Mesendoderm (in vitro differentiated cells): ENCODE results near the gene CHST11.
A peak's percentile ranks its signal among the peaks of the same experiment; 100 is the strongest.

Experiments
- DNase-seq: peaks from one replicate; pipeline ENCODE4 v3.0.0; 2013
- H2AK5ac ChIP-seq: 2 replicates; pipeline ENCODE4 v1.6.1; 2013; ENCODE audit warnings: low read length, inconsistent platforms
- H2BK120ac ChIP-seq: 2 replicates; pipeline ENCODE4 v1.6.1; 2013; ENCODE audit warnings: low read depth, mild to moderate bottlenecking, low read length, moderate library complexity, mixed read lengths
- H2BK15ac ChIP-seq: replicated peaks from 2 replicates; pipeline ENCODE4 v1.6.1; 2013; ENCODE audit warnings: low read depth, mild to moderate bottlenecking, moderate library complexity
- H2BK5ac ChIP-seq: 2 replicates; pipeline ENCODE4 v1.6.1; 2013; ENCODE audit warnings: low read length, inconsistent platforms
- H3K18ac ChIP-seq: 2 replicates; pipeline ENCODE4 v1.6.1; 2013; ENCODE audit warnings: mild to moderate bottlenecking, low read length, mixed read lengths
- H3K23ac ChIP-seq: one replicate; pipeline ENCODE4 v1.6.1; 2013; ENCODE audit warnings: low read length
- H3K27ac ChIP-seq: 2 replicates; pipeline ENCODE4 v1.5.1; 2013; ENCODE audit warnings: low read depth, mild to moderate bottlenecking, inconsistent platforms, low read length, moderate library complexity
- H3K27me3 ChIP-seq: 2 replicates; pipeline ENCODE4 v1.6.1; 2013; ENCODE audit warnings: low read length, control low read depth, mild to moderate bottlenecking, inconsistent platforms; ENCODE audit not compliant: insufficient read depth, poor library complexity
- H3K36me3 ChIP-seq: 2 replicates; pipeline ENCODE4 v1.6.1; 2013; ENCODE audit warnings: low read length, inconsistent platforms; ENCODE audit not compliant: control insufficient read depth, insufficient read depth
- H3K4ac ChIP-seq: one replicate; pipeline ENCODE4 v1.6.1; 2013; ENCODE audit warnings: low read depth, mild to moderate bottlenecking, low read length, moderate library complexity
- H3K4me1 ChIP-seq: 2 replicates; pipeline ENCODE4 v1.6.1; 2013; ENCODE audit warnings: low read depth, low read length, inconsistent platforms; ENCODE audit not compliant: control insufficient read depth
- H3K4me2 ChIP-seq: 2 replicates; pipeline ENCODE4 v1.6.1; 2013; ENCODE audit warnings: low read length
- H3K4me3 ChIP-seq: 2 replicates; pipeline ENCODE4 v1.5.1; 2013; ENCODE audit warnings: mild to moderate bottlenecking, low read length
- H3K56ac ChIP-seq: one replicate; pipeline ENCODE4 v1.6.1; 2013; ENCODE audit warnings: low read length
- H3K79me1 ChIP-seq: 2 replicates; pipeline ENCODE4 v1.6.1; 2013; ENCODE audit warnings: low read length, inconsistent platforms
- H3K79me2 ChIP-seq: 2 replicates; pipeline ENCODE4 v1.6.1; 2013; ENCODE audit warnings: mild to moderate bottlenecking, low read length; ENCODE audit not compliant: control insufficient read depth, insufficient read depth
- H3K9ac ChIP-seq: 2 replicates; pipeline ENCODE4 v1.6.1; 2013; ENCODE audit warnings: low read length, inconsistent platforms
- H4K5ac ChIP-seq: one replicate; pipeline ENCODE4 v1.6.1; 2013; ENCODE audit warnings: low read length
- H4K8ac ChIP-seq: one replicate; pipeline ENCODE4 v1.6.1; 2013; ENCODE audit warnings: low read depth, mild to moderate bottlenecking, control low read depth, low read length, moderate library complexity
- WGBS: extraction: QIAGEN DNeasy Blood & Tissue Kit; methylation state at CpG from one replicate; pipeline ENCODE4 v1.1.7; 2013; ENCODE audit warnings: low lambda C conversion rate, missing lambda C conversion rate; ENCODE audit not compliant: insufficient coverage; ENCODE audit errors: extremely low coverage; 5-methylcytosine and 5-hydroxymethylcytosine counted together

CHST11 gene

GRCh38 chr12:104581005-104581570 lies 124.3 kb downstream of the CHST11 start:
- peaks cover 22% of the 10 kb centered on the region for H3K4me1 ChIP-seq
- peaks cover 2% of the 10 kb centered on the region for H3K79me1 ChIP-seq
- no peak overlapping the region for H4K8ac ChIP-seq
- H3K18ac ChIP-seq, result no peak overlapping the region
- no peak overlapping the region for H2AK5ac ChIP-seq
- H3K23ac ChIP-seq, result no peak overlapping the region
- WGBS, result no CpG with 5 or more reads among the region's 2 CpGs
- H3K56ac ChIP-seq, result no peak overlapping the region
- DNase-seq, result no peak
- no peak overlapping the region for H2BK120ac ChIP-seq
- no peak overlapping the region for H3K4me3 ChIP-seq
- H3K4me2 ChIP-seq, result no peak overlapping the region
- no peak overlapping the region for H3K4ac ChIP-seq
- H3K27me3 ChIP-seq, result no peaks in the 10 kb centered on the region
- H3K79me2 ChIP-seq, result no peaks in the 10 kb centered on the region
- H2BK5ac ChIP-seq, result no peak overlapping the region
- H2BK15ac ChIP-seq, result no peak overlapping the region
- H3K9ac ChIP-seq, result no peak overlapping the region
- peak overlapping the region; percentile 54 for H4K5ac ChIP-seq
- H3K36me3 ChIP-seq, result no peaks in the 10 kb centered on the region
- no peak overlapping the region for H3K27ac ChIP-seq

- Histone ChIP-seq H3K4me2 (no peak overlapping the region), H3K79me2 (no peaks in the 10 kb centered on the region), H2BK120ac (no peak overlapping the region), H3K4me3 (no peak overlapping the region), H3K23ac (no peak overlapping the region), H3K4ac (no peak overlapping the region), H3K56ac (no peak overlapping the region), H4K5ac (no peak overlapping the region), H3K27me3 (no peaks in the 10 kb centered on the region), H3K27ac (no peak overlapping the region), H3K4me1 (peaks cover 17% of the 10 kb centered on the region), H3K79me1 (peaks cover 2% of the 10 kb centered on the region), H3K18ac (no peak overlapping the region), H2BK5ac (no peak overlapping the region), H3K9ac (no peak overlapping the region), H4K8ac (no peak overlapping the region), H2AK5ac (no peak overlapping the region), H3K36me3 (no peaks in the 10 kb centered on the region), H2BK15ac (no peak overlapping the region)
- no CpG with 5 or more reads among the region's 4 CpGs for WGBS
- DNase-seq, result no peak
These were observed 126.0 kb downstream of the CHST11 start for GRCh38 chr12:104582739-104583138.

DNA sequence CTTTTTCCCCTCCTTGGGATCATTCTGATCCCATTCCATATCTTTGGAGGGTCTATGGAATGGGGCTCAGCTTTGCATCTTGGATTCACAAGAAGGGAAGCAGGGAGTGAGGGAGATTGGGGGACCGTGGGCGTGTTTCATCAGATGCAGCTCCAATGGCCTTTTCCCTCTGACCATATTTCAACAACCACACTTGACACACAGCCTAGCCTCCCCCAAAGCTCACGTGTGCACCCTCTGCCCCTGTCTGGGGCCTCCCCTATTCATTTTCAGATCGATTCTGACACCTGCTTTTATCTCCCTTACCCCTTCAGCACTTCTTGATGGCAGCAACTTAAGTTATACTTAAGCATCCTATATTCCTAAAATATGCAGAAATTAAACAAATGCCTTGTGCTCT lies 126.6 kb downstream of the CHST11 start:
- no peak overlapping the region for H3K23ac ChIP-seq
- H3K18ac ChIP-seq, result no peak overlapping the region
- no peak overlapping the region for H2BK120ac ChIP-seq
- H3K27ac ChIP-seq, result no peak overlapping the region
- peaks cover 2% of the 10 kb centered on the region for H3K79me1 ChIP-seq
- no peak overlapping the region for H3K9ac ChIP-seq
- no peak for DNase-seq
- no peaks in the 10 kb centered on the region for H3K36me3 ChIP-seq
- H4K5ac ChIP-seq, result no peak overlapping the region
- H3K4ac ChIP-seq, result no peak overlapping the region
- H3K27me3 ChIP-seq, result no peaks in the 10 kb centered on the region
- H3K79me2 ChIP-seq, result no peaks in the 10 kb centered on the region
- H3K56ac ChIP-seq, result no peak overlapping the region
- WGBS, result no CpG with 5 or more reads among the region's 4 CpGs
- H3K4me1 ChIP-seq, result peaks cover 12% of the 10 kb centered on the region
- H3K4me3 ChIP-seq, result no peak overlapping the region
- H4K8ac ChIP-seq, result no peak overlapping the region
- no peak overlapping the region for H2AK5ac ChIP-seq
- H2BK15ac ChIP-seq, result no peak overlapping the region
- H3K4me2 ChIP-seq, result no peak overlapping the region
- no peak overlapping the region for H2BK5ac ChIP-seq

- no peak overlapping the region for H4K5ac ChIP-seq
- H3K18ac ChIP-seq, result no peak overlapping the region
- H3K4me1 ChIP-seq, result no peaks in the 10 kb centered on the region
- WGBS, result no CpG with 5 or more reads among the region's 4 CpGs
- H3K4me2 ChIP-seq, result no peak overlapping the region
- no peak overlapping the region for H2AK5ac ChIP-seq
- no peak overlapping the region for H2BK15ac ChIP-seq
- no peak overlapping the region for H3K23ac ChIP-seq
- H2BK5ac ChIP-seq, result no peak overlapping the region
- H4K8ac ChIP-seq, result no peak overlapping the region
- H3K27ac ChIP-seq, result no peak overlapping the region
- H3K9ac ChIP-seq, result no peak overlapping the region
- DNase-seq, result no peak
- H3K4me3 ChIP-seq, result no peak overlapping the region
- H3K27me3 ChIP-seq, result no peaks in the 10 kb centered on the region
- no peak overlapping the region for H3K4ac ChIP-seq
- H3K36me3 ChIP-seq, result no peaks in the 10 kb centered on the region
- H3K79me1 ChIP-seq, result peaks cover 2% of the 10 kb centered on the region
- no peak overlapping the region for H2BK120ac ChIP-seq
- H3K79me2 ChIP-seq, result no peaks in the 10 kb centered on the region
- H3K56ac ChIP-seq, result peak overlapping the region; percentile 22
These were observed 128.8 kb downstream of the CHST11 start for GRCh38 chr12:104585448-104586055.

DNA sequence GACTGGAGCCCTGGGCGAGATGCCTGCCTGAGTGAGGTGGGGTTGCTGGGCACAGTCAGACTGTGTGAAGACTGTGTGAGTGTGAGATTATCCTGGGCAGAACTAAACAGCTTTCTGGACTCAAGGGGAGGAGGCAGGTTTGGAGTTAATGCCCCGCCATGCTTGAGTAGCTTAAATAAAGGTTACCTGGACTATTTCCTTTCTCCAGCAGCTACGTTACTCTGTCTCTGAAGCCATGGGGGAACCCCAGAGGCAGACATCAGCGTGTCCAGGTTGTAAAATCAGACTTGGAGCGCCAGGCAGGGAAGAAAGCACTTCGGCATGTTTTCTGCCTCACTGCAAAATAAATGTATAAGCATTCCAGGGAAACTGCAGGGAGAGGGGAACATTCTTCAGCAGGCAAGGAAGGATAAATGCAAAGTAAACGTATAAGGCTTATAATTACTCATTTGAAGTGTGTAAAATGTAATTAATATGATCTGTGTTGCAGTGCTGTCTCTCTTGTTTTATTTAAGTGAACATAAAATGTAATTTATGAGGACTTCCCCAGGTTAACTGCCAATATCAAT lies 129.7 kb downstream of the CHST11 start:
- Histone ChIP-seq H3K4ac (no peak overlapping the region), H3K4me3 (no peak overlapping the region), H3K18ac (peak overlapping the region; percentile 65), H3K56ac (no peak overlapping the region), H3K4me1 (no peaks in the 10 kb centered on the region), H2BK15ac (no peak overlapping the region), H3K79me2 (no peaks in the 10 kb centered on the region), H3K27ac (no peak overlapping the region), H3K27me3 (no peaks in the 10 kb centered on the region), H2BK5ac (no peak overlapping the region), H4K8ac (no peak overlapping the region), H3K79me1 (no peaks in the 10 kb centered on the region), H3K23ac (no peak overlapping the region), H3K36me3 (no peaks in the 10 kb centered on the region), H3K4me2 (no peak overlapping the region), H2AK5ac (peak overlapping the region; percentile 22), H2BK120ac (peak overlapping the region; percentile 1), H3K9ac (no peak overlapping the region), H4K5ac (no peak overlapping the region)
- DNase-seq, result no peak
- WGBS, result no CpG with 5 or more reads among the region's 7 CpGs
